ENCODE measurements around the gene VMP1.
A peak's percentile ranks its signal among the peaks of the same experiment; 100 is the strongest.

VMP1 gene

GRCh38 chr17:59694344-59694743 lies 13.1 kb upstream of the VMP1 start:
- H3K27ac ChIP-seq (replicated peaks) = no peak overlapping the region

GRCh38 chr17:59695945-59696681 lies 11.3 kb upstream of the VMP1 start:
- DNase-seq (ENCODE audit: low read depth in 1 of 2, low spot score in 1 of 2) = no peak
- no peak overlapping the region for H3K4me3 ChIP-seq (replicated peaks; ENCODE audit: insufficient read depth, low read length)
- no peaks in the 10 kb centered on the region for H3K27me3 ChIP-seq (ENCODE audit: insufficient read depth, poor library complexity, severe bottlenecking)
- TF ChIP-seq SPI1 (IDR thresholded peaks at IDR 0.05; ENCODE audit: borderline replicate concordance, low read depth) (no peak), POLR2AphosphoS5 (IDR thresholded peaks at IDR 0.05; ENCODE audit: low read depth) (peak; percentile 37; the same call in 1 of the 2 replicates)
- no peak overlapping the region for H3K27ac ChIP-seq (replicated peaks)

More at GRCh38 chr17:59694344-59694743, 13.1 kb upstream of the VMP1 start:
- Histone ChIP-seq H3K27me3 (ENCODE audit: insufficient read depth, poor library complexity, severe bottlenecking) (no peaks in the 10 kb centered on the region), H3K4me3 (replicated peaks; ENCODE audit: insufficient read depth, low read length) (no peak overlapping the region)
- TF ChIP-seq POLR2AphosphoS5 (IDR thresholded peaks at IDR 0.05; ENCODE audit: low read depth) = no peak
- TF ChIP-seq, protein P1, sequence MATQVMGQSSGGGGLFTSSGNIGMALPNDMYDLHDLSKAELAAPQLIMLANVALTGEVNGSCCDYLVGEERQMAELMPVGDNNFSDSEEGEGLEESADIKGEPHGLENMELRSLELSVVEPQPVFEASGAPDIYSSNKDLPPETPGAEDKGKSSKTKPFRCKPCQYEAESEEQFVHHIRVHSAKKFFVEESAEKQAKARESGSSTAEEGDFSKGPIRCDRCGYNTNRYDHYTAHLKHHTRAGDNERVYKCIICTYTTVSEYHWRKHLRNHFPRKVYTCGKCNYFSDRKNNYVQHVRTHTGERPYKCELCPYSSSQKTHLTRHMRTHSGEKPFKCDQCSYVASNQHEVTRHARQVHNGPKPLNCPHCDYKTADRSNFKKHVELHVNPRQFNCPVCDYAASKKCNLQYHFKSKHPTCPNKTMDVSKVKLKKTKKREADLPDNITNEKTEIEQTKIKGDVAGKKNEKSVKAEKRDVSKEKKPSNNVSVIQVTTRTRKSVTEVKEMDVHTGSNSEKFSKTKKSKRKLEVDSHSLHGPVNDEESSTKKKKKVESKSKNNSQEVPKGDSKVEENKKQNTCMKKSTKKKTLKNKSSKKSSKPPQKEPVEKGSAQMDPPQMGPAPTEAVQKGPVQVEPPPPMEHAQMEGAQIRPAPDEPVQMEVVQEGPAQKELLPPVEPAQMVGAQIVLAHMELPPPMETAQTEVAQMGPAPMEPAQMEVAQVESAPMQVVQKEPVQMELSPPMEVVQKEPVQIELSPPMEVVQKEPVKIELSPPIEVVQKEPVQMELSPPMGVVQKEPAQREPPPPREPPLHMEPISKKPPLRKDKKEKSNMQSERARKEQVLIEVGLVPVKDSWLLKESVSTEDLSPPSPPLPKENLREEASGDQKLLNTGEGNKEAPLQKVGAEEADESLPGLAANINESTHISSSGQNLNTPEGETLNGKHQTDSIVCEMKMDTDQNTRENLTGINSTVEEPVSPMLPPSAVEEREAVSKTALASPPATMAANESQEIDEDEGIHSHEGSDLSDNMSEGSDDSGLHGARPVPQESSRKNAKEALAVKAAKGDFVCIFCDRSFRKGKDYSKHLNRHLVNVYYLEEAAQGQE (IDR thresholded peaks at IDR 0.05; ENCODE audit: insufficient replicate concordance, low read depth) = no peak
- TF ChIP-seq SPI1 (IDR thresholded peaks at IDR 0.05; ENCODE audit: borderline replicate concordance, low read depth) = no peak
- no peak for TF ChIP-seq GABPA (IDR thresholded peaks at IDR 0.05; ENCODE audit: low read depth)
- TF ChIP-seq, protein P2, sequence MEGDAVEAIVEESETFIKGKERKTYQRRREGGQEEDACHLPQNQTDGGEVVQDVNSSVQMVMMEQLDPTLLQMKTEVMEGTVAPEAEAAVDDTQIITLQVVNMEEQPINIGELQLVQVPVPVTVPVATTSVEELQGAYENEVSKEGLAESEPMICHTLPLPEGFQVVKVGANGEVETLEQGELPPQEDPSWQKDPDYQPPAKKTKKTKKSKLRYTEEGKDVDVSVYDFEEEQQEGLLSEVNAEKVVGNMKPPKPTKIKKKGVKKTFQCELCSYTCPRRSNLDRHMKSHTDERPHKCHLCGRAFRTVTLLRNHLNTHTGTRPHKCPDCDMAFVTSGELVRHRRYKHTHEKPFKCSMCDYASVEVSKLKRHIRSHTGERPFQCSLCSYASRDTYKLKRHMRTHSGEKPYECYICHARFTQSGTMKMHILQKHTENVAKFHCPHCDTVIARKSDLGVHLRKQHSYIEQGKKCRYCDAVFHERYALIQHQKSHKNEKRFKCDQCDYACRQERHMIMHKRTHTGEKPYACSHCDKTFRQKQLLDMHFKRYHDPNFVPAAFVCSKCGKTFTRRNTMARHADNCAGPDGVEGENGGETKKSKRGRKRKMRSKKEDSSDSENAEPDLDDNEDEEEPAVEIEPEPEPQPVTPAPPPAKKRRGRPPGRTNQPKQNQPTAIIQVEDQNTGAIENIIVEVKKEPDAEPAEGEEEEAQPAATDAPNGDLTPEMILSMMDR (IDR thresholded peaks at IDR 0.05; ENCODE audit: insufficient read depth, low read length) = no peak
- DNase-seq (ENCODE audit: low read depth in 1 of 2, low spot score in 1 of 2) = no peak

DNA sequence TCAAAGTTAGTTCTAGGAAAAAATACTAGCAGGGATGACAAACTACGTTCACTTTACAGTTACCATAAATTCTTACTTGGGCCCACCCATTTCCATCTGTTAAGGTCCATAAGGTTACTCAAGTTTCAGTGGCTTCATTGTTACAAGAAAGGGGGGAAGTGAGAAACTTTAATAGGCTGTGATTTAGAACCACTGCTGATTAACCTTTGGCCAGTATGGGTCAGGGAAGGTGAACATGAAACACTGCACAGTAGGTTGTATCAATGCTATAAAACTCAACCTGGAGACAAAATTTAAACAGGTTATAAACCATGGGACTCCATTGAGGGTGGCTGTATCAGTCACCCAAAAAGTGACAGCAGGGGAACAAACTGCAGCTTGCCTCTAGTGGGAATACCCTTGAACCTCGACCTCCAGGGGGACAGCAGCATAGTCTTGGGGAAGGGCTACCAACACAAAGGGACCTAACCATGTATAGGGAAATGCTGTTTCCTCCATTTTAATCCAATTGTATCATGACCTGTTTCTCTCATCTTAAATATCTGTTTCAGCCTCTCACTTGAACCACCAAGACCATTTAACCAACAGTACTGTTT lies 10.7 kb upstream of the VMP1 start:
- no peak overlapping the region for H3K4me3 ChIP-seq (replicated peaks; ENCODE audit: insufficient read depth, low read length)

GRCh38 chr17:59698143-59698542 lies 9.3 kb upstream of the VMP1 start:
- DNase-seq (ENCODE audit: low read depth in 1 of 2, low spot score in 1 of 2) = no peak
- TF ChIP-seq, protein P2 (IDR thresholded peaks at IDR 0.05; ENCODE audit: insufficient read depth, low read length) = no peak
- TF ChIP-seq SPI1 (IDR thresholded peaks at IDR 0.05; ENCODE audit: borderline replicate concordance, low read depth) (no peak), POLR2AphosphoS5 (IDR thresholded peaks at IDR 0.05; ENCODE audit: low read depth) (no peak), GABPA (IDR thresholded peaks at IDR 0.05; ENCODE audit: low read depth) (no peak)
- no peaks in the 10 kb centered on the region for H3K27me3 ChIP-seq (ENCODE audit: insufficient read depth, poor library complexity, severe bottlenecking)
- H3K27ac ChIP-seq (replicated peaks) = no peak overlapping the region
- H3K4me3 ChIP-seq (replicated peaks; ENCODE audit: insufficient read depth, low read length) = no peak overlapping the region

More for the DNA sequence above, 10.7 kb upstream of the VMP1 start:
- no peak overlapping the region for H3K27ac ChIP-seq (replicated peaks)
- H3K27me3 ChIP-seq (ENCODE audit: insufficient read depth, poor library complexity, severe bottlenecking) = no peaks in the 10 kb centered on the region
- TF ChIP-seq SPI1 (IDR thresholded peaks at IDR 0.05; ENCODE audit: borderline replicate concordance, low read depth) = no peak
- TF ChIP-seq POLR2AphosphoS5 (IDR thresholded peaks at IDR 0.05; ENCODE audit: low read depth) = peak; percentile 49
- no peak for DNase-seq (ENCODE audit: low read depth in 1 of 2, low spot score in 1 of 2)

DNA sequence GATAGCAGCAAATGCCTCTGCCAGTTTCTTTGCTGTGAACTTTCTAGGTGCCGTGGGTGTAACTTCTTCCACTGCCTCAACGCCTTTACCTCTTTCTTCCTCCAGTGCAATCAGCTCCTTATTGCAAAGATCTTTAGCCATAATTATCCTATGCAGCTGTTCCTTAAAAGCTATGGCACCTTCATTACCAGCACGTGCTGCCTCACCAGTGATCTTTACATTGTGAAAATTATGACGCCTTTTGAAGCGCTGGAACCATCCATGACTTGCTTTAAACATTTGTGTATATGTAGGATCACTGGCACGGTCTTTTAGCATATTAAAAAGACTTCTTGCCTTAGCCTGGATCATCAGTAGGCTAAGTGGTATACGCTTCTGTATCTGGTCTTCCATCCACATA lies 8.2 kb upstream of the VMP1 start:
- DNase-seq (ENCODE audit: low read depth in 1 of 2, low spot score in 1 of 2) = no peak
- no peaks in the 10 kb centered on the region for H3K27me3 ChIP-seq (ENCODE audit: insufficient read depth, poor library complexity, severe bottlenecking)
- no peak overlapping the region for H3K27ac ChIP-seq (replicated peaks)
- H3K4me3 ChIP-seq (replicated peaks; ENCODE audit: insufficient read depth, low read length) = no peak overlapping the region
- TF ChIP-seq POLR2AphosphoS5 (IDR thresholded peaks at IDR 0.05; ENCODE audit: low read depth) = no peak
- TF ChIP-seq, protein P1 (IDR thresholded peaks at IDR 0.05; ENCODE audit: insufficient replicate concordance, low read depth) = no peak
- TF ChIP-seq SPI1 (IDR thresholded peaks at IDR 0.05; ENCODE audit: borderline replicate concordance, low read depth) = no peak
- TF ChIP-seq GABPA (IDR thresholded peaks at IDR 0.05; ENCODE audit: low read depth) = no peak
- TF ChIP-seq, protein P2 (IDR thresholded peaks at IDR 0.05; ENCODE audit: insufficient read depth, low read length) = no peak
